HG03565 (cell line): ENCODE results near the gene ENO2.
"Not testable (repeated sequence)": the region's sequence is repeated elsewhere in the genome, so short reads cannot be mapped to it uniquely, and the experiment has no call there.

ENCODE experiments used
- ATAC-seq: cut with Tn5 transposase; IDR thresholded peaks from one replicate; pipeline ENCODE4 v1.9.1; 2021; ENCODE audit warnings: mild to moderate bottlenecking, moderate library complexity; ENCODE audit not compliant: unreplicated experiment

The ENO2 gene

GRCh38 chr12:6886206-6886999, 28.0 kb upstream of the ENO2 start:
- ATAC-seq: not testable (repeated sequence)

- ATAC-seq: no peak
These were observed 26.9 kb upstream of the ENO2 start for GRCh38 chr12:6887460-6887859.

- ATAC-seq: no peak
These were observed 26.0 kb upstream of the ENO2 start for GRCh38 chr12:6888360-6888759.

- ATAC-seq: not testable (repeated sequence)
These were observed 25.6 kb upstream of the ENO2 start for GRCh38 chr12:6888794-6889193.

- not testable (repeated sequence) for ATAC-seq
These were observed 24.4 kb upstream of the ENO2 start for GRCh38 chr12:6889775-6890573.

- peak; percentile 91 for ATAC-seq
These were observed 23.4 kb upstream of the ENO2 start for GRCh38 chr12:6890789-6891645.

GRCh38 chr12:6891646-6892001, 22.8 kb upstream of the ENO2 start:
- ATAC-seq: no peak

GRCh38 chr12:6892683-6893082, 21.7 kb upstream of the ENO2 start:
- ATAC-seq: not testable (repeated sequence)

- ATAC-seq: no peak
These were observed 20.1 kb upstream of the ENO2 start for GRCh38 chr12:6894321-6894720.

GRCh38 chr12:6896846-6897435, 17.4 kb upstream of the ENO2 start:
- no peak for ATAC-seq

GRCh38 chr12:6899427-6899826, 15.0 kb upstream of the ENO2 start:
- ATAC-seq: no peak

- no peak for ATAC-seq
These were observed 14.4 kb upstream of the ENO2 start for GRCh38 chr12:6899837-6900519.

- ATAC-seq: no peak
These were observed 11.9 kb upstream of the ENO2 start for GRCh38 chr12:6902448-6902847.

- ATAC-seq: no peak
These were observed 10.7 kb upstream of the ENO2 start for GRCh38 chr12:6903722-6904121.

- ATAC-seq: peak; percentile 86
These were observed 9.8 kb upstream of the ENO2 start, which contains the start of gene LRRC23 for GRCh38 chr12:6904280-6905276. Gene LRRC23 (plus strand): TSS chr12:6904822. CDS start chr12:6905634, 812 bp downstream.

GRCh38 chr12:6905414-6906040, 8.9 kb upstream of the ENO2 start:
- ATAC-seq: no peak

GRCh38 chr12:6908141-6908540, 6.2 kb upstream of the ENO2 start:
- ATAC-seq: not testable (repeated sequence)

GRCh38 chr12:6909421-6910145, 4.8 kb upstream of the ENO2 start:
- no peak for ATAC-seq
